ENCODE measurements around the gene PTPRD.

The PTPRD gene

GRCh38 chr9:8825585-8826147, 1787.1 kb downstream of the PTPRD start:
- no peak for DNase-seq (ENCODE audit: low read depth)

- DNase-seq (ENCODE audit: low read depth), result no peak
Observed at GRCh38 chr9:8823131-8823895, 1789.5 kb downstream of the PTPRD start.

GRCh38 chr9:8822667-8823025, 1790.2 kb downstream of the PTPRD start:
- no peak for DNase-seq (ENCODE audit: low read depth)

- DNase-seq (ENCODE audit: low read depth), result no peak
Observed at GRCh38 chr9:8821910-8822666, 1790.7 kb downstream of the PTPRD start.

GRCh38 chr9:8817335-8817734, 1795.5 kb downstream of the PTPRD start:
- no peak for DNase-seq (ENCODE audit: low read depth)

- no peak for DNase-seq (ENCODE audit: low read depth)
Observed at GRCh38 chr9:8816361-8816760, 1796.4 kb downstream of the PTPRD start.

GRCh38 chr9:8815931-8816330, 1796.9 kb downstream of the PTPRD start:
- no peak for DNase-seq (ENCODE audit: low read depth)

GRCh38 chr9:8815219-8815618, 1797.6 kb downstream of the PTPRD start:
- DNase-seq (ENCODE audit: low read depth), result no peak

GRCh38 chr9:8812888-8813287, 1799.9 kb downstream of the PTPRD start:
- DNase-seq (ENCODE audit: low read depth), result no peak

- no peak for DNase-seq (ENCODE audit: low read depth)
Observed at GRCh38 chr9:8809741-8810140, 1803.1 kb downstream of the PTPRD start.

- no peak for DNase-seq (ENCODE audit: low read depth)
Observed at GRCh38 chr9:8806150-8806549, 1806.7 kb downstream of the PTPRD start.

- no peak for DNase-seq (ENCODE audit: low read depth)
Observed at GRCh38 chr9:8804613-8805012, 1808.2 kb downstream of the PTPRD start.

- no peak for DNase-seq (ENCODE audit: low read depth)
Observed at GRCh38 chr9:8802242-8802641, 1810.6 kb downstream of the PTPRD start.

GRCh38 chr9:8800196-8800595, 1812.6 kb downstream of the PTPRD start:
- no peak for DNase-seq (ENCODE audit: low read depth)

- no peak for DNase-seq (ENCODE audit: low read depth)
Observed at GRCh38 chr9:8799615-8800014, 1813.2 kb downstream of the PTPRD start.

- DNase-seq (ENCODE audit: low read depth), result no peak
Observed at GRCh38 chr9:8799206-8799605, 1813.6 kb downstream of the PTPRD start.

GRCh38 chr9:8784838-8785237, 1828.0 kb downstream of the PTPRD start:
- DNase-seq (ENCODE audit: low read depth), result no peak

GRCh38 chr9:8783941-8784340, 1828.9 kb downstream of the PTPRD start:
- DNase-seq (ENCODE audit: low read depth), result no peak

GRCh38 chr9:8782237-8782636, 1830.6 kb downstream of the PTPRD start:
- DNase-seq (ENCODE audit: low read depth), result no peak

GRCh38 chr9:8781458-8781857, 1831.3 kb downstream of the PTPRD start:
- no peak for DNase-seq (ENCODE audit: low read depth)

GRCh38 chr9:8780386-8780785, 1832.4 kb downstream of the PTPRD start:
- DNase-seq (ENCODE audit: low read depth), result no peak

GRCh38 chr9:8779478-8779877, 1833.3 kb downstream of the PTPRD start:
- no peak for DNase-seq (ENCODE audit: low read depth)

- DNase-seq (ENCODE audit: low read depth), result no peak
Observed at GRCh38 chr9:8778356-8778755, 1834.4 kb downstream of the PTPRD start.
